NCI-H128 (cell line): Measurements from ENCODE around the gene TBX22.
"Not testable (repeated sequence)": the region's sequence is repeated elsewhere in the genome, so short reads cannot be mapped to it uniquely, and the experiment has no call there.

Source experiments
- DNase-seq: peaks from one replicate; lab custom pipeline; 2025; ENCODE audit not compliant: unreplicated experiment; lab: John Stamatoyannopoulos, UW

Gene TBX22, protein sequence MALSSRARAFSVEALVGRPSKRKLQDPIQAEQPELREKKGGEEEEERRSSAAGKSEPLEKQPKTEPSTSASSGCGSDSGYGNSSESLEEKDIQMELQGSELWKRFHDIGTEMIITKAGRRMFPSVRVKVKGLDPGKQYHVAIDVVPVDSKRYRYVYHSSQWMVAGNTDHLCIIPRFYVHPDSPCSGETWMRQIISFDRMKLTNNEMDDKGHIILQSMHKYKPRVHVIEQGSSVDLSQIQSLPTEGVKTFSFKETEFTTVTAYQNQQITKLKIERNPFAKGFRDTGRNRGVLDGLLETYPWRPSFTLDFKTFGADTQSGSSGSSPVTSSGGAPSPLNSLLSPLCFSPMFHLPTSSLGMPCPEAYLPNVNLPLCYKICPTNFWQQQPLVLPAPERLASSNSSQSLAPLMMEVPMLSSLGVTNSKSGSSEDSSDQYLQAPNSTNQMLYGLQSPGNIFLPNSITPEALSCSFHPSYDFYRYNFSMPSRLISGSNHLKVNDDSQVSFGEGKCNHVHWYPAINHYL

DNA sequence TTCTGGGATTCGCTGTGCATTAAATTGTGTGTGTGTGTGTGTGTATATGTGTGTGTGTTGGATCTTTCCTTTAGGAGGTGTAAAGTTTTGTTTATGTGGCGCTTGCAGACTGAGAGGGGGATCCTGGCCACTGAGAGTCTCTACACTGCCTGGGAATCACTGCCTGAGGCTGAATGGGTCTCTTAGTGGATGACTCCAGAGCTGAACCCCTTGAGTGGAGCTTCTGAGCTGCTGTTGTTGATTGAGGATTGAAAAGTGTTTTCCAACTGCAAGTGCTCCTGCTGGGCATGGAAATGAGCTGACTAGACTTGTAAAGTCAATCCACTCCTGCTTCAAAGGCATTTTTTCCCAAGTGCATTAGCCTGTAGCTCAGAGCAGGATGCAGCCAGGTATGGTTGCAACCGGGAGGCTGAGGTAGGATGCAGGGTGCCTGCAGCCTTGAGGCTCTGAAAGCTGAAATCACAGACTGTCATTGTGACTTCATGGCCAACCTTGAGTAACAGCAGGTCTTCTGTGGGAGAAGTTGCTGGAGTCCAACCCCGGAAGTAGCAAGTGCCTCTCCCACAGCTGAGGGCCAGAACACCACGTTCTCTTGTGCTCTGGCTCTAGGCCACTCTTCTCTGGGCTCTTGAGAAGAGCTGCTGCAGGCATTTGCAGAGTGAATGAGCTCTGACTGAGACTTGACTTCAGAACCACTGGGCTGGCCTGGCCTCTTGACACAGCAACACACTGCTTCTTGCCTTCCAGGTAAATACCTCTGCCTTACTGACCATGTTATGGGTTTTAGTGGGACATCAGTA, at the start of gene TBX22:
TBX22 (plus strand) TSS at position 613 of the 800 bp plus-strand sequence. CDS start 7,517 bp downstream, outside the sequence.
- no peak for DNase-seq

DNA sequence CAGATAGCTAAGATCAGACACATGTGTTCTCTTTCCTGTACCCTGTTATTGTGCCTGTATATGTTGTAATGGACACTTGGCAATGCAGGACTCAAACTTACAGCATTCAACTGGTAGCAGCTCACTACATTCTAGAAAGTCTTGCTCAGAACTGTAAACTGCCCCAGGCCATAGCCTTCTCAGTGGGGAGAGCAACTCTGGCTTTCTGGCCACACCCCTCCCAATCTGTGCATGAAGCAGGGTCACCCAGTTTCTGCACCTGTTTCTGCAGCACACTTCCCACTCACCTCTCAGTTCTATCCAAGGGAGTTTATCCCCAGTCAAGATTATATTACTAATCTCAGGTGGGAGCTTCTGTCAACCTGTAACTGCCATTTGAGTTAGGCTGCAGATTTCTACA, 38.9 kb upstream of the TBX22 start:
- no peak for DNase-seq

DNA sequence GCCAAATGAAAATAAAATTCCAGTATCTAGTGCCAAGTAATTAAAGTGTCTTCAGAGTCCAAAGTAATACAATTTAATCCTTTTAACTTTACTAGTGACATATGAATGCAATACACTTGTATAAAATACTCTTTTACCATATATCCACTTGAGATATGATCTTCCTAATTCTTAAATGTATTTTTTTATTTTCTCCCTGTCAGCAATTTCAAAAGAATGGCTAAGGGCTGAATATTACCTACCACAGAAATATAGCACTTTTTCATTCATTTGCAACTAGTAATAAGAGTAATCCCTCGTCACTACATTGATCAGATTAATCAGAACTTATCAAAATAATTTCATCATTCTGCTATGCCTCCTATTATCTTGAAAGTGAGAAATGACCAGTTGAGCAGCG, 10.1 kb upstream of the TBX22 start:
- DNase-seq = no peak

DNA sequence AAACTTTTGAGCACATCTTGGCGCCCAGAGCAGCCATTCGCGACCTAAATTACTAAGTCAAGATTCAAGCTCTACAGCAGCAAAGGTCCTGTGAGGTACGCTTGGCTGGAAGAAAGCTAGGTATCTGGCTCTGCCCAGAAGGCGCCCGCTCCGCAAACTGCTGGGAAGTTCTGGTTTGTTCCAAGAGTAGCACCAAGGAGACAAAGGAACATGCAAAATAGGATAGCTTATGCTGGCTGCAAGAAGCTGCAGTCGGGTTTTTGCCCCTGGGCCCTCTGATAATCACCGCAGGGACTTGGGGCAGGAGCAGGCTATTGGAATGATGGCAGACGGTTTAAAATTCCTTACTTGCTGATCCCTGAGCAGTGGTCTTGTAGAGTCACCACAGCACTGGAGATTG, 3.0 kb upstream of the TBX22 start:
- no peak for DNase-seq

DNA sequence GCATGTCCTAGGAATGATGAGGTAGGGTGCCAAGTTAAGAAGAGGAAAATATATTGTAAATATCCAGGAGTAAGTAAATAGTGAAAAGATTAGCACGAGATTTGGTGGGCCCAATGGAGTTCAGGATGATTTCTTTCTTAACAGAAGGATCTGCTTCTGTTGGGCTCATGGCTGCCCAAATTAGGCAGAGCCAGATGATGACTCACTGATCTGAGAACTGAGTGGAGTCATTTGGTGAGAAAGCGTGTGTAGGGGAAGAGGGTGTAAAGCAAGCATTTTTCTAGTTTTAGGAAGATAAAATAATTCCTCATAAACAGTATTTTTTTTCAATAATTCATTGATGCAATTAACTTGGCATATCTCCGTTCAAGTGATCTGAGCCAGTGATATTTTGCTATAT, 1.6 kb downstream of the TBX22 start:
- DNase-seq = no peak

DNA sequence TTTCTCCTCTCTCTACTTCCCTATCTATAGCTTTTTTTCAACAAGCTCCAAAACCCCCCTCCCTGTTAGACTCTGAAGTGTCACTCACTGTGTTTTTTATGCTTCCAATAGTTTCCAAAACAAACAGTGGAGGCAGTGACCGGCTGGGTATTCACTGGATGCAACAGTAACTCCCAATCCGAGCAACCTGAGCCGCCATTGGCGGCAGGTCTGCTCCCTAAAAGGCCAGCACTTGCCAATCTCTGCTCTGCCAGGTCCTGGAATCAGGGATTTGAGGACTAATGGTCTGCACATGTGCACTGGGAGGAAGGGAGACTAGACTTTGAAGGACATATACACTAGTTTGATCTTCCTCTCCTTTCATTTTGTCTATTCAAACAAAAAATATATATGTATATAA, 7.1 kb downstream of the TBX22 start:
- DNase-seq = no peak

DNA sequence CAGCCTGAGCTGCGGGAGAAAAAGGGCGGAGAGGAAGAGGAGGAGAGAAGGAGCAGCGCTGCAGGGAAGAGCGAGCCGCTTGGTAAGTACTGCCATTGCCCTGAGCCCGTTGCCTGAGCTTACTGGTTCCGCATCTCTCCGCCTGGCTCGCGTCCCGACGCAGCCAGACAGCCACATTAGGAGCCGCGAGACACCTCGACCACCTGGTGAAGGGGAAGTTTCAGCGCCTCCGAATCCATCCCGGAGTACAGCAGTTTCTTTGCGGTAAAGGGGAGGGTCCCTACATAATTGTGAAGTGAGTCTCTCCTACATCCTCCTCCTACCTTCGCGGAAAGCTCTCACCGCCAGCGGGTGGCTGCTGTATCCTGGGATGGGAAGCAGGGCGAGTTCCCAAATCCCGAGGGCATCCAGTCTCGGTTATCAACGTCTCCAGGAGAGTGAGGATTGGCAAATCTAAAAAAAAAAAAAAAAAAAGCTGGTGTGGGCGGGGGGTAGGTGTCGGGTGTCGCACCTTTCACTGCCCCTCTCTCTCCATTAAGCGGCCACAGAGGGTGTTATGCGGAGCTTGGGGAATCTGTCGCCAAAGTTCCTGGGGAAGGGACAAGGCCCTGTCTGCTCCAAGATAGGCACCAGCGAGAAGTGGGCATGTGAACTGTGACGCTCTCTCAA, 7.9 kb downstream of the TBX22 start:
- DNase-seq = no peak

DNA sequence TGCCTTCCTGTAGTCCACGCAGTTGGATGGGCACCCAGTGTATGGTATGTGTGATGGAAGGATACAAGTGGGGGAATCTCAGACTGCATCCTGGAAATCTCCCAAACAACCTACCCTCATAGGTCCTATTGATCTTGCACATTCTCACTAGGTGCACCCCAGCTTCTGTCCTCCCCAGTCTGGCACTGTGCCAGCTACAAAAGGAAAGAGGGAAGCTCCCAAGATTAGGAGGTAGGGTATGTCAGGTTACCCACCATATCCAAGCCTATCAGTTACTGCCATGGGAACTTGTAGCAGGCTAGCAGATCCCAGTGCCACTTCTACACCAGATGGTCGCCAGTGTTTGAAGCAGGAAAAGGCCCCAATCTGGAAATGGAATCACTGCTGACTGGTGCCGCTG, 11.6 kb downstream of the TBX22 start:
- DNase-seq = no peak

DNA sequence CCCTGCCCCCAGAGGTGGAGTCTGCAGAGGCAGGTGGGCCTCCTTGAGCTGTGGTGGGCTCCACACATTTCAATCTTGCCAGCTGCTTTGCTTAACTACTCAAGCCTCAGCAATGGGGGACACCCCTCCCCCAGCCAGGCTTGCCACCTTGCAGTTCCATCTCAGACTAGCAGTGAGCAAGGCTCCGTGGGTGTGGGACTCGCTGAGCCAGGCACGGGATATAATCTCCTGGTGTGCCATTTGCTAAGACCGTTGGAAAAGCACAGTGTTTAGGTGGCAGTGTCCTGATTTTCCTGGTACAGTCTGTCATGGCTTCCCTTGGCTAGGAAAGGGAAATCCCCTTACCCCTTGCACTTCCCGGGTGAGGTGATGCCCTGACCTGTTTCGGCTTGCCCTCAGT, 51.6 kb downstream of the TBX22 start:
- DNase-seq = not testable (repeated sequence)

DNA sequence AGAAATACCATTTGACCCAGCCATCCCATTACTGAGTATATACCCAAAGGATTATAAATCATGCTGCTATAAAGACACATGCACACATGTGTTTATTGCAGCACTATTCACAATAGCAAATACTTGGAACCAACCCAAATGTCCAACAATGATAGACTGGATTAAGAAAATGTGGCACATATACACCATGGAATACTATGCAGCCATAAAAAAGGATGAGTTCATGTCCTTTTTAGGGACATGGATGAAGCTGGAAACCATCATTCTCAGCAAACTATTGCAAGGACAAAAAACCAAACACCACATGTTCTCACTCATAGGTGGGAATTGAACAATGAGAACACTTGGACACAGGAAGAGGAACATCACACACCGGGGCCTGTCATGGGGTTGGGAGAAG, 61.1 kb downstream of the TBX22 start:
- DNase-seq = not testable (repeated sequence)
